Neural crest cell (in vitro differentiated cells): Measurements from ENCODE around the gene B3GNT5. TPM values are rescaled to one million over a fixed set of nuclear protein-coding genes. Genes with fewer than 3 reads are reported as not detected.

Source experiments
- DNase-seq: peaks from one replicate; pipeline ENCODE4 v3.0.0; 2021; ENCODE audit warnings: low read depth, mixed read lengths, low spot score
- H3K27ac Mint-ChIP-seq: one replicate; pipeline ENCODE4 v1.8.0; 2021; ENCODE audit warnings: mild to moderate bottlenecking, mixed read lengths; ENCODE audit not compliant: unreplicated experiment
- H3K27me3 Mint-ChIP-seq: 2 replicates; pipeline ENCODE4 v1.8.0; 2021; ENCODE audit warnings: low read depth, mild to moderate bottlenecking, mixed read lengths
- H3K36me3 Mint-ChIP-seq: 2 replicates; pipeline ENCODE4 v1.8.0; 2021; ENCODE audit warnings: low read depth, mild to moderate bottlenecking, mixed read lengths
- H3K4me1 Mint-ChIP-seq: 2 replicates; pipeline ENCODE4 v1.8.0; 2021; ENCODE audit warnings: mixed read lengths
- H3K4me3 Mint-ChIP-seq: one replicate; pipeline ENCODE4 v1.8.0; 2021; ENCODE audit warnings: mild to moderate bottlenecking, mixed read lengths
- H3K9me3 Mint-ChIP-seq: 2 replicates; pipeline ENCODE4 v1.8.0; 2021; ENCODE audit warnings: mixed read lengths
- total RNA-seq: library from RNA; stranded (reverse); gene quantifications from 2 replicates; pipeline ENCODE4 v1.2.1, GENCODE V29; 2021
- TF ChIP-seq, protein P1 (sequence below): fragments of 200-600 bp; sonication (generic); conservative IDR thresholded peaks from 2 replicates; pipeline ENCODE4 v1.5.0; 2021; ENCODE audit warnings: antibody characterized with exemption, mild to moderate bottlenecking

The B3GNT5 gene
- total RNA-seq, 1 donor from 2014 or later = 39.4 TPM

- TF ChIP-seq, protein P1, sequence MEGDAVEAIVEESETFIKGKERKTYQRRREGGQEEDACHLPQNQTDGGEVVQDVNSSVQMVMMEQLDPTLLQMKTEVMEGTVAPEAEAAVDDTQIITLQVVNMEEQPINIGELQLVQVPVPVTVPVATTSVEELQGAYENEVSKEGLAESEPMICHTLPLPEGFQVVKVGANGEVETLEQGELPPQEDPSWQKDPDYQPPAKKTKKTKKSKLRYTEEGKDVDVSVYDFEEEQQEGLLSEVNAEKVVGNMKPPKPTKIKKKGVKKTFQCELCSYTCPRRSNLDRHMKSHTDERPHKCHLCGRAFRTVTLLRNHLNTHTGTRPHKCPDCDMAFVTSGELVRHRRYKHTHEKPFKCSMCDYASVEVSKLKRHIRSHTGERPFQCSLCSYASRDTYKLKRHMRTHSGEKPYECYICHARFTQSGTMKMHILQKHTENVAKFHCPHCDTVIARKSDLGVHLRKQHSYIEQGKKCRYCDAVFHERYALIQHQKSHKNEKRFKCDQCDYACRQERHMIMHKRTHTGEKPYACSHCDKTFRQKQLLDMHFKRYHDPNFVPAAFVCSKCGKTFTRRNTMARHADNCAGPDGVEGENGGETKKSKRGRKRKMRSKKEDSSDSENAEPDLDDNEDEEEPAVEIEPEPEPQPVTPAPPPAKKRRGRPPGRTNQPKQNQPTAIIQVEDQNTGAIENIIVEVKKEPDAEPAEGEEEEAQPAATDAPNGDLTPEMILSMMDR = no peak
- H3K27me3 Mint-ChIP-seq = no peaks in the 10 kb centered on the region
- H3K27ac Mint-ChIP-seq = no peak overlapping the region
- no peak for DNase-seq
- H3K9me3 Mint-ChIP-seq = no peaks in the 10 kb centered on the region
- no peak overlapping the region for H3K4me3 Mint-ChIP-seq
- H3K36me3 Mint-ChIP-seq = no peaks in the 10 kb centered on the region
- no peaks in the 10 kb centered on the region for H3K4me1 Mint-ChIP-seq
These were observed 54.7 kb downstream of the B3GNT5 start for GRCh38 chr3:183307749-183308148.

DNA sequence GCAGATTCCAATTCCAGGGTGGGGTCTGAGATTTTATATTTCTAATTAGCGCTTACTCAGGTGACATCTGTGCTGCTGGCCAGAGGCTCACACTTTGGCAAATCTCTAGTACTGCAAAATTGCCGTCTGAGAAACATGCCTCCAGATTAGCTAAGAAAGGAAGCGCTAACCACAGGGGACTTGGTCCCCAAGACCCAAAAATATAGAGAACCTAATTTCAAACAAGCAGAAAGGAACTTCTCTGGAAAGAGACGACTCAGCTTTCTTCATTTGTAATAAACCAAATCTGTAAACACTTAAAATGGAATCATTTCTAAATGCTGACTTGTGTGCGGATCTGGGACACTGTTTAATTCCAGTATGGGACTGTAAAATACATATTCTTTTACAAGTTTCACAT lies 55.7 kb downstream of the B3GNT5 start:
- no peaks in the 10 kb centered on the region for H3K27me3 Mint-ChIP-seq
- DNase-seq = no peak
- H3K9me3 Mint-ChIP-seq = no peaks in the 10 kb centered on the region
- no peak overlapping the region for H3K4me3 Mint-ChIP-seq
- no peaks in the 10 kb centered on the region for H3K36me3 Mint-ChIP-seq
- TF ChIP-seq, protein P1 = no peak
- no peaks in the 10 kb centered on the region for H3K4me1 Mint-ChIP-seq
- H3K27ac Mint-ChIP-seq = no peak overlapping the region

DNA sequence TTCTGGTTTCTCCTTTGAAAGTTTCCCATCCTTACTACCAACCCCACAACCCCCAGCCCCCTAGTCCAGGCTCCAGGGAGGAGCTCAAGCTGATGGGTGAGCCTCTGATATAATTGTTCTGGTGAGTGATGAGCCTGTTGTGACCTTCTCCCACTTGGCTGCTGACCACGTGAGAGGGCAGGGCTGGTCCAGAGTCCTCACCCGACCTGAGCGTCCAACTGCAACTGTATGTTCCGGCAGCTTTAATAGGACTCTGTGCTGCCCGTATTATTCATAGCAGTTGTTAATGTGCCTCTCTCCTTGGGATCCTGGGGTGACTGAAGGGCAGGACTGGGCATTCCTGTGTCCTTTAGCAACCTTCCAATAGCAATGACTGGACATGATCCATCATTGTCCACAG lies 56.2 kb downstream of the B3GNT5 start:
- Mint-ChIP-seq H3K36me3 (no peaks in the 10 kb centered on the region), H3K27ac (no peak overlapping the region), H3K4me1 (no peaks in the 10 kb centered on the region), H3K4me3 (no peak overlapping the region), H3K27me3 (no peaks in the 10 kb centered on the region), H3K9me3 (no peaks in the 10 kb centered on the region)
- no peak for DNase-seq
- TF ChIP-seq, protein P1 = no peak

- TF ChIP-seq, protein P1 = no peak
- Mint-ChIP-seq H3K27me3 (no peaks in the 10 kb centered on the region), H3K4me1 (no peaks in the 10 kb centered on the region), H3K9me3 (no peaks in the 10 kb centered on the region), H3K36me3 (no peaks in the 10 kb centered on the region), H3K4me3 (no peak overlapping the region), H3K27ac (no peak overlapping the region)
- DNase-seq = no peak
These were observed 57.9 kb downstream of the B3GNT5 start for GRCh38 chr3:183310936-183311335.

GRCh38 chr3:183312433-183312832 lies 59.4 kb downstream of the B3GNT5 start:
- Mint-ChIP-seq H3K4me1 (no peaks in the 10 kb centered on the region), H3K27ac (no peak overlapping the region), H3K36me3 (no peaks in the 10 kb centered on the region)

More at GRCh38 chr3:183312433-183312832, 59.4 kb downstream of the B3GNT5 start:
- no peak overlapping the region for H3K4me3 Mint-ChIP-seq
- no peaks in the 10 kb centered on the region for H3K27me3 Mint-ChIP-seq
- TF ChIP-seq, protein P1 = no peak
- no peak for DNase-seq
- H3K9me3 Mint-ChIP-seq = no peaks in the 10 kb centered on the region
